ENCODE measurements around the gene JOSD1. TPM values are rescaled to one million over a fixed set of nuclear protein-coding genes. Genes with fewer than 3 reads are reported as not detected.

JOSD1 gene
- polyA plus RNA-seq, 3 donors, result 7.1 to 83.5 (median 7.2) TPM

DNA sequence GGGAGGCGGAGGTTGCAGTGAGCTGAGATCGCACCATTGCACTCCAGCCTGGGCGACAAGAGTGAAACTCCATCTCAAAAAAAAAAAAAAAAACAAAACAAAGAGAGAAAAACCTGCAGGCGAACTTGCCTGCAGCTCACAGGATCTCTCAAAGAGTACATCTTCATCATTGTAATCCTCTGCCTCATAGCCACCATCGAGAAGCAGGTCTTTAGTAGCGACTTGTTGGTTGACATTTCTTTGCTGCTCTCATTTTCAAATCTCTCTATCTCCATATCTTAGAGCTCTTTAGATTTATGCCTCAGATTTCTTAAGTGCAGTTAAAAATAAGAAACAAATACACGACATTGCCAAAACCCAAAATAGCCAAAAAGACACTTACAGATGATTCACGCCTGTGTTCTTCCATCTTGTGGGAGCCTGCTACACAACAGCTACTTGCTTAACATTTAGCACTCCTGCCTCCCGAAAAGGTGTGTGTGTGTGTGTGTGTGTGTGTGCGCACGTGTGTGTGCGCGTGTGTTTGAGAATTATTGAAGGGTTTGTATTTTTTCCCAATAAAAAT is 59.2 kb downstream of the JOSD1 start:
- Mint-ChIP-seq H3K36me3 (no peaks in the 10 kb centered on the region), H3K4me1 (no peaks in the 10 kb centered on the region), H3K27ac (no peak overlapping the region), H3K4me3 (no peak overlapping the region), H3K9me3 (peaks cover 0 to 12% (median 0%) of the 10 kb centered on the region in 7 donors), H3K27me3 (ENCODE audit: low read depth in 3 of 3) (peaks cover 0 to 4% (median 2%) of the 10 kb centered on the region in 3 donors)
- Histone ChIP-seq H3K9me3 (replicated peaks in 1 of 2; ENCODE audit: control insufficient read depth in 1 of 2, insufficient read depth in 1 of 2, low read length in 2 of 2) (no peaks in the 10 kb centered on the region), H3K4me3 (replicated peaks in 1 of 3; ENCODE audit: low read depth in 2 of 3, low read length in 3 of 3) (no peak overlapping the region), H3K4me1 (ENCODE audit: control insufficient read depth in 1 of 2, insufficient read depth in 2 of 2, low read length in 2 of 2) (no peaks in the 10 kb centered on the region), H3K4me2 (replicated peaks; ENCODE audit: extremely low read depth, low read length, poor library complexity, severe bottlenecking) (no peak overlapping the region), H3K9ac (ENCODE audit: insufficient read depth, low read length, poor library complexity, severe bottlenecking) (no peak overlapping the region), H3K79me2 (ENCODE audit: insufficient read depth, low read length) (no peaks in the 10 kb centered on the region), H3K27me3 (ENCODE audit: control insufficient read depth in 2 of 2, insufficient read depth in 2 of 2, low read length in 2 of 2) (no peaks in the 10 kb centered on the region), H2AFZ (ENCODE audit: insufficient read depth, low read depth, low read length, poor library complexity, severe bottlenecking) (no peak overlapping the region), H3K36me3 (replicated peaks in 1 of 2; ENCODE audit: control insufficient read depth in 1 of 2, insufficient read depth in 2 of 2, low read length in 2 of 2) (no peaks in the 10 kb centered on the region), H4K20me1 (ENCODE audit: insufficient read depth, low read length) (no peaks in the 10 kb centered on the region), H3K27ac (ENCODE audit: low read depth in 1 of 2, low read length in 2 of 2) (no peak overlapping the region)
- 95% methylated on average over 3 of the region's 13 CpGs for WGBS (ENCODE audit: insufficient coverage)
- TF ChIP-seq, protein P1, sequence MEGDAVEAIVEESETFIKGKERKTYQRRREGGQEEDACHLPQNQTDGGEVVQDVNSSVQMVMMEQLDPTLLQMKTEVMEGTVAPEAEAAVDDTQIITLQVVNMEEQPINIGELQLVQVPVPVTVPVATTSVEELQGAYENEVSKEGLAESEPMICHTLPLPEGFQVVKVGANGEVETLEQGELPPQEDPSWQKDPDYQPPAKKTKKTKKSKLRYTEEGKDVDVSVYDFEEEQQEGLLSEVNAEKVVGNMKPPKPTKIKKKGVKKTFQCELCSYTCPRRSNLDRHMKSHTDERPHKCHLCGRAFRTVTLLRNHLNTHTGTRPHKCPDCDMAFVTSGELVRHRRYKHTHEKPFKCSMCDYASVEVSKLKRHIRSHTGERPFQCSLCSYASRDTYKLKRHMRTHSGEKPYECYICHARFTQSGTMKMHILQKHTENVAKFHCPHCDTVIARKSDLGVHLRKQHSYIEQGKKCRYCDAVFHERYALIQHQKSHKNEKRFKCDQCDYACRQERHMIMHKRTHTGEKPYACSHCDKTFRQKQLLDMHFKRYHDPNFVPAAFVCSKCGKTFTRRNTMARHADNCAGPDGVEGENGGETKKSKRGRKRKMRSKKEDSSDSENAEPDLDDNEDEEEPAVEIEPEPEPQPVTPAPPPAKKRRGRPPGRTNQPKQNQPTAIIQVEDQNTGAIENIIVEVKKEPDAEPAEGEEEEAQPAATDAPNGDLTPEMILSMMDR (IDR thresholded peaks at IDR 0.05), result no peak
- intact Hi-C loops (cut with micrococcal nuclease), result no loop called here
- DNase-seq, result no peak

DNA sequence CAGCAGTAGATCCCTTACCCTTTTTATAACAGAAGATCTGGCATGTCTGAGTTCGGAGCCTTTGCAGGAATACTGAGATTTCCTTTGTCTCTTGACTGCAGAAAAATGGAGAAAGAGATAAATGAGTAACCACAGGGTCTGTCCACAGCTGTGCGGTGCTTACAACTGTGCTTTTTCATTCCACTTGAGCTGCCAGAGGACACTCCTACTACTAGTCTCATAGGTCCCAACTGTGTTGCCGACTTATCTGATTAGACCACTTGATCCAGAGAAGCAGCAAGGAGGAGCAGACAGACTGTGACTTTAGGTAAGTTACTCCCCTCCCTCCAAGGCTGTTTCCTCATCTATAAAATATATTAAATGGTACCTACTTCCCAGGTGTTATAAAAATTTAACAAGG is 62.0 kb downstream of the JOSD1 start:
- no peaks in the 10 kb centered on the region for H3K27me3 ChIP-seq (ENCODE audit: control insufficient read depth in 2 of 2, insufficient read depth in 2 of 2, low read length in 2 of 2)
- H3K4me2 ChIP-seq (replicated peaks; ENCODE audit: extremely low read depth, low read length, poor library complexity, severe bottlenecking), result no peak overlapping the region
- WGBS (ENCODE audit: insufficient coverage), result 100% methylated on average over 1 of the region's 3 CpGs
- Mint-ChIP-seq H3K36me3 (no peaks in the 10 kb centered on the region), H3K4me1 (no peaks in the 10 kb centered on the region), H3K27me3 (ENCODE audit: low read depth in 3 of 3) (peaks cover 0 to 4% (median 2%) of the 10 kb centered on the region in 3 donors), H3K9me3 (no peaks in the 10 kb centered on the region), H3K27ac (no peak overlapping the region), H3K4me3 (no peak overlapping the region)
- no peak for DNase-seq
- no peaks in the 10 kb centered on the region for H3K36me3 ChIP-seq (replicated peaks in 1 of 2; ENCODE audit: control insufficient read depth in 1 of 2, insufficient read depth in 2 of 2, low read length in 2 of 2)
- H3K27ac ChIP-seq (ENCODE audit: low read depth in 1 of 2, low read length in 2 of 2), result no peak overlapping the region
- H2AFZ ChIP-seq (ENCODE audit: insufficient read depth, low read depth, low read length, poor library complexity, severe bottlenecking), result no peak overlapping the region
- no peaks in the 10 kb centered on the region for H4K20me1 ChIP-seq (ENCODE audit: insufficient read depth, low read length)
- intact Hi-C loops (cut with micrococcal nuclease), result no loop called here
- TF ChIP-seq, protein P1 (IDR thresholded peaks at IDR 0.05), result no peak
- H3K79me2 ChIP-seq (ENCODE audit: insufficient read depth, low read length), result no peaks in the 10 kb centered on the region
- H3K4me3 ChIP-seq (replicated peaks in 1 of 3; ENCODE audit: low read depth in 2 of 3, low read length in 3 of 3), result no peak overlapping the region
- H3K4me1 ChIP-seq (ENCODE audit: control insufficient read depth in 1 of 2, insufficient read depth in 2 of 2, low read length in 2 of 2), result no peaks in the 10 kb centered on the region
- H3K9me3 ChIP-seq (replicated peaks in 1 of 2; ENCODE audit: control insufficient read depth in 1 of 2, insufficient read depth in 1 of 2, low read length in 2 of 2), result no peaks in the 10 kb centered on the region
- H3K9ac ChIP-seq (ENCODE audit: insufficient read depth, low read length, poor library complexity, severe bottlenecking), result no peak overlapping the region
